DND-41 (cell line): ENCODE measurements around the gene ASIC3.

Experiments
- ATAC-seq: fragments of 200-7000 bp; cut with Tn5 transposase; 3 replicates; pipeline ENCODE4 v1.9.1; 2021; ENCODE audit warnings: low read depth; ENCODE audit not compliant: insufficient read depth
- DNase-seq: peaks from one replicate; pipeline ENCODE4 v3.0.0-alpha.2; 2020
- H2AFZ ChIP-seq: 2 replicates; pipeline ENCODE4 v1.6.0; 2012; ENCODE audit warnings: low read depth, low read length
- H3K27ac ChIP-seq: 2 replicates; pipeline ENCODE4 v1.5.1; 2012; ENCODE audit warnings: low read length, inconsistent platforms
- H3K27me3 ChIP-seq: fragments of 200-600 bp; sonication (generic); 2 replicates; pipeline ENCODE4 v1.6.0; 2012; ENCODE audit warnings: low read length, mild to moderate bottlenecking, inconsistent platforms; ENCODE audit not compliant: insufficient read depth, poor library complexity
- H3K36me3 ChIP-seq: 2 replicates; pipeline ENCODE4 v1.5.1; 2012; ENCODE audit warnings: low read length, inconsistent platforms; ENCODE audit not compliant: insufficient read depth
- H3K4me1 ChIP-seq: 2 replicates; pipeline ENCODE4 v1.5.1; 2012; ENCODE audit warnings: mild to moderate bottlenecking, low read length; ENCODE audit not compliant: insufficient read depth
- H3K4me2 ChIP-seq: 2 replicates; pipeline ENCODE4 v1.6.0; 2012; ENCODE audit warnings: mild to moderate bottlenecking, moderate library complexity, low read length, inconsistent platforms; ENCODE audit not compliant: insufficient read depth
- H3K4me3 ChIP-seq, 2 experiments: fragments of 200-600 bp in 1 of 2; shearing (Covaris generic) in 1 of 2; 2 replicates each; pipeline ENCODE4 v1.5.1; 2012 to 2016; ENCODE audit warnings: inconsistent platforms in 2 of 2, low read length in 2 of 2, mild to moderate bottlenecking in 2 of 2, low read depth in 1 of 2, moderate library complexity in 1 of 2
- H3K79me2 ChIP-seq: 2 replicates; pipeline ENCODE4 v1.6.0; 2012; ENCODE audit warnings: low read length, inconsistent platforms; ENCODE audit not compliant: insufficient read depth
- H3K9ac ChIP-seq: 2 replicates; pipeline ENCODE4 v1.6.0; 2012; ENCODE audit warnings: low read depth, mild to moderate bottlenecking, inconsistent platforms, low read length, moderate library complexity
- H3K9me3 ChIP-seq: 2 replicates; pipeline ENCODE4 v1.5.1; 2012; ENCODE audit warnings: low read length, moderate library complexity, mild to moderate bottlenecking, inconsistent platforms; ENCODE audit not compliant: insufficient read depth, severe bottlenecking
- H4K20me1 ChIP-seq: 2 replicates; pipeline ENCODE4 v1.6.0; 2012; ENCODE audit warnings: low read length; ENCODE audit not compliant: insufficient read depth
- EZH2 ChIP-seq: IDR thresholded peaks from 3 replicates; pipeline ENCODE4 v1.6.1; 2012; ENCODE audit warnings: borderline replicate concordance, low read depth, mild to moderate bottlenecking, moderate library complexity, low read length, inconsistent platforms; ENCODE audit not compliant: severe bottlenecking
- TF ChIP-seq, protein P1 (sequence below): IDR thresholded peaks from 2 replicates; pipeline ENCODE4 v1.5.1; 2012; ENCODE audit warnings: borderline replicate concordance, low read length, moderate library complexity, mild to moderate bottlenecking; ENCODE audit not compliant: poor library complexity, severe bottlenecking; ENCODE audit errors: extremely low read depth

ASIC3 gene

DNA sequence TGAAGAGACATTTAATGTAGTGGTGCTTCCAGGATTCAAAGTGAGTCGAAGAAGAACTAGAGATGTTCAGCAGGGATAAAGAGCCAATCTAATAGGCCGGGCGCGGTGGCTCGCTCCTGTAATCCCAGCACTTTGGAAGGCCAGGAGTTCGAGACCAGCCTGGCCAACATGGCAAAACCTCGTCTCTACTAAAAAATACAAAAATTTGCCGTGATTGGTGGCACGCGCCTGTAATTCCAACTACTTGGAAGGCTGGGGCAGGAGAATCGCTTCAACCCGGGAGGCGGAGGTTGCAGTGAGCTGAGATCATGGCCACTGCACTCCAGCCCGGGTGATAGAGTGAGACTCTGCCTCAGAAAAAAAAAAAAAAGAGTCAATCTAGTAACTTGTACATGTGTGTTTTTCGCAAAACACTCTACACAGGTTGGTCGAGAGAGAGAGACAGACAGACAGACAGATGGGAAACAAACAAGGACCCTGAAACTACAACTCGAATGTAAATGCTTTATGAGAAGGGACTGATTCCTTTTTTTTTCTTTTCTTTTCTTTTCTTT, 19.3 kb upstream of the ASIC3 start:
- Histone ChIP-seq H3K27me3 (peaks cover 3% of the 10 kb centered on the region), H3K9me3 (no peaks in the 10 kb centered on the region), H3K4me1 (peaks cover 24% of the 10 kb centered on the region), H4K20me1 (0 out of 2 replicates have a peak, but pooled peaks cover 9% of the 10 kb centered on the region), H2AFZ (peak overlapping the region; percentile 86), H3K27ac (peak overlapping the region; percentile 64), H3K4me2 (peak overlapping the region; percentile 80), H3K4me3 (peak overlapping the region; percentile 54 to 69), H3K9ac (peak overlapping the region; percentile 63), H3K79me2 (peaks cover 27% of the 10 kb centered on the region), H3K36me3 (peaks cover 18% of the 10 kb centered on the region)
- DNase-seq (no peak), ATAC-seq (no peak)
- TF ChIP-seq, protein P1, sequence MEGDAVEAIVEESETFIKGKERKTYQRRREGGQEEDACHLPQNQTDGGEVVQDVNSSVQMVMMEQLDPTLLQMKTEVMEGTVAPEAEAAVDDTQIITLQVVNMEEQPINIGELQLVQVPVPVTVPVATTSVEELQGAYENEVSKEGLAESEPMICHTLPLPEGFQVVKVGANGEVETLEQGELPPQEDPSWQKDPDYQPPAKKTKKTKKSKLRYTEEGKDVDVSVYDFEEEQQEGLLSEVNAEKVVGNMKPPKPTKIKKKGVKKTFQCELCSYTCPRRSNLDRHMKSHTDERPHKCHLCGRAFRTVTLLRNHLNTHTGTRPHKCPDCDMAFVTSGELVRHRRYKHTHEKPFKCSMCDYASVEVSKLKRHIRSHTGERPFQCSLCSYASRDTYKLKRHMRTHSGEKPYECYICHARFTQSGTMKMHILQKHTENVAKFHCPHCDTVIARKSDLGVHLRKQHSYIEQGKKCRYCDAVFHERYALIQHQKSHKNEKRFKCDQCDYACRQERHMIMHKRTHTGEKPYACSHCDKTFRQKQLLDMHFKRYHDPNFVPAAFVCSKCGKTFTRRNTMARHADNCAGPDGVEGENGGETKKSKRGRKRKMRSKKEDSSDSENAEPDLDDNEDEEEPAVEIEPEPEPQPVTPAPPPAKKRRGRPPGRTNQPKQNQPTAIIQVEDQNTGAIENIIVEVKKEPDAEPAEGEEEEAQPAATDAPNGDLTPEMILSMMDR: no peak
- no peak for TF ChIP-seq EZH2

DNA sequence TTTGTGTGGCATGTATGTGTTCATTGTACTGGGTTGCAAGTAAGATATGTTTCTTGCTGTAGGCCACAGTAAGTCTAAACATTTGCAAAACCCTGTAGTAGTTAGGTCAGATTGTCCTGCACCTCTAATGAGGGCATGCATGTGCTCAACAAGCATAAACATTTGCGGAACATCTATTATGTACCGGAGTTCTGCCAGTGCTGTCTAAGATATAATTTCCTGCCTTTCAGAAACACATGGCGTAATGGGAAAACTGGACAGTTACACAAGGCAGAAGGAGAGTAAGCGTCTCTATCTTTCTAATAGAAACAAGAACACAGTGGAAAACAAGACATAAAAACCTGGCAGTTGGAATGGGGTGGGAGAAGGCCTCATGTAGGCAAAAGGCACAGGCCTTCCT, 17.3 kb upstream of the ASIC3 start:
- Histone ChIP-seq H3K9me3 (no peaks in the 10 kb centered on the region), H3K4me2 (no peak overlapping the region), H3K27ac (no peak overlapping the region), H4K20me1 (0 out of 2 replicates have a peak, but pooled peaks cover 11% of the 10 kb centered on the region), H3K4me1 (peaks cover 24% of the 10 kb centered on the region), H2AFZ (no peak overlapping the region), H3K9ac (no peak overlapping the region), H3K4me3 (no peak overlapping the region), H3K36me3 (peaks cover 37% of the 10 kb centered on the region), H3K27me3 (peaks cover 1% of the 10 kb centered on the region), H3K79me2 (peaks cover 27% of the 10 kb centered on the region)
- no peak for ATAC-seq
- DNase-seq: no peak
- TF ChIP-seq, protein P1: no peak
- TF ChIP-seq EZH2: no peak

DNA sequence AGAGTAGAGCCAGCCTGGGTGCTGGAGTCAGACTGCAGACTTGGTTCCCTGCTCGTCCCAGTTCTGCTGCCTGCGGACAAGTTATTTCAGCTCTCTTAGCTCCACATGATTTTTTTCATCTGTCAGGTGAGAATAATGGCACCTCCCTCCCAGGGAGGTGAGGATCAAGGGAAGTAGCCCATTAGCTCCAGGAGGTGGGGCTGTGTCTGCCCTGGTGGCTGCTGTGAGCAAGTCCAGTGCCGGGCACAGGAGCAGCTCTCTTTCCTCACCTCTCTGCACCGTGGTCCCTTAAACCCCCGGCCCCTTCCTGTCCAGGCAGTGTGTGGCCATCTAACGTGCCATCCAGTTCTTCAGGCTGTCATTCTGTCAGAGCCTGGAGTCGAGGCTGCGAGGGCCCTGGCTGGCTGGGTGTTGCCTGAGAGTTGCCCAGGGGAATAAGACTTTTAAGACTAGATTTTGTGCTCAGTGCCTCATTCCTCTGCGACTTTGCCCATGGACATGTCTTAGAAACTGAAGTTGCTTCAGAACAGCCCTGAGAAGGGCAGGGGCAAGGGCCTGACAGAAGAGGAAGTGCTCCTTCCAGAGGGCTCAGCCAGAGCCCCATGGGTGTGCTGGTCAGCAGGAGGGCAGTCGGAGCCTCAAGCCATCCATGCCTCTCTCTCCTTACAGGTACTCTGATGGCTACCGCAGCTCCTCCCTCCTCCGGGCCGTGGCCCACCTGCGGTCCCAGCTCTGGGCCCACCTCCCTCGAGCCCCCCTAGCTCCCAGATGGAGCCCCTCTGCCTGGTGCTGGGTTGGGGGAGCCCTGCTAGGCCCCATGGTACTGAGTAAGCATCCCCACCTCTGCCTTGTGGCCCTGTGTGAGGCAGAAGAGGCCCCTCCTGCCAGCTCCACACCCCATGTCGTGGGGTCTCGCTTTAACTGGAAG, 15.1 kb upstream of the ASIC3 start:
- no peak overlapping the region for H3K4me3 ChIP-seq
- peaks cover 56% of the 10 kb centered on the region for H3K36me3 ChIP-seq
- 0 out of 2 replicates have a peak, but pooled peaks cover 11% of the 10 kb centered on the region for H4K20me1 ChIP-seq
- H2AFZ ChIP-seq: no peak overlapping the region
- peaks cover 27% of the 10 kb centered on the region for H3K79me2 ChIP-seq
- H3K27ac ChIP-seq: no peak overlapping the region
- H3K9ac ChIP-seq: no peak overlapping the region
- no peaks in the 10 kb centered on the region for H3K9me3 ChIP-seq
- peaks cover 16% of the 10 kb centered on the region for H3K4me1 ChIP-seq
- DNase-seq: no peak
- TF ChIP-seq, protein P1: no peak
- TF ChIP-seq EZH2: no peak
- no peaks in the 10 kb centered on the region for H3K27me3 ChIP-seq
- no peak overlapping the region for H3K4me2 ChIP-seq
- ATAC-seq: no peak
